H1 (cell line): ENCODE measurements around the gene EXT2. TPM values are rescaled to one million over a fixed set of nuclear protein-coding genes. Genes with fewer than 3 reads are reported as not detected.

Source experiments
- CTCF ChIA-PET: fragments of 300-600 bp; sonication (Branson Sonifier 250); formaldehyde crosslinking; loops from one replicate; lab custom pipeline; 2021; ENCODE audit not compliant: partially characterized antibody; lab: Charles Lee
- POLR2A ChIA-PET: fragments of 300-600 bp; sonication (Branson Sonifier 250); formaldehyde crosslinking; loops from one replicate; lab custom pipeline; 2021; ENCODE audit warnings: inconsistent platforms; ENCODE audit not compliant: partially characterized antibody; lab: Charles Lee
- DNase-seq, 2 experiments: peaks; one replicate each; pipeline versions ENCODE4 v3.0.0 to v3.0.0-alpha.2; 2010 to 2022; ENCODE audit warnings: low spot score in 2 of 2, low read depth in 1 of 2, mixed read lengths in 1 of 2
- FAIRE-seq: peaks from 2 replicates; lab custom pipeline; 2011; peaks lifted over from hg19 to GRCh38; lab: Jason Lieb, UNC
- H2AFZ ChIP-seq: 2 replicates; pipeline ENCODE4 v1.8.1; 2012; ENCODE audit warnings: low read length, inconsistent platforms
- H2AK5ac ChIP-seq: 2 replicates; pipeline ENCODE4 v1.6.1; 2013; ENCODE audit warnings: low read depth, low read length
- H2BK120ac ChIP-seq: replicated peaks from 2 replicates; pipeline ENCODE3; 2013; ENCODE audit warnings: low read depth, low read length, inconsistent platforms
- H2BK12ac ChIP-seq: 2 replicates; pipeline ENCODE4 v1.6.1; 2013; ENCODE audit warnings: low read depth, low read length
- H2BK15ac ChIP-seq: 2 replicates; pipeline ENCODE4 v1.6.1; 2013; ENCODE audit warnings: low read length
- H2BK20ac ChIP-seq: 2 replicates; pipeline ENCODE4 v1.6.1; 2013; ENCODE audit warnings: low read length
- H2BK5ac ChIP-seq: 2 replicates; pipeline ENCODE4 v1.6.1; 2013; ENCODE audit warnings: low read depth, low read length
- H3K14ac ChIP-seq: 2 replicates; pipeline ENCODE4 v1.6.1; 2013; ENCODE audit warnings: inconsistent platforms; ENCODE audit not compliant: insufficient read length
- H3K18ac ChIP-seq: 2 replicates; pipeline ENCODE4 v1.6.1; 2013; ENCODE audit warnings: low read length; ENCODE audit errors: extremely low read depth
- H3K23ac ChIP-seq: 2 replicates; pipeline ENCODE4 v1.6.1; 2013; ENCODE audit warnings: inconsistent platforms; ENCODE audit not compliant: insufficient read length
- H3K23me2 ChIP-seq: 2 replicates; pipeline ENCODE4 v1.6.1; 2013; ENCODE audit warnings: low read depth, low read length
- H3K27ac ChIP-seq: 2 replicates; pipeline ENCODE4 v1.6.1; 2011; ENCODE audit warnings: low read depth, low read length, inconsistent platforms
- H3K27me3 ChIP-seq, 4 experiments: replicated peaks in 1 of 4; 1 replicate in 1 of 4; 2 replicates in 3 of 4; pipeline versions ENCODE4 v1.6.1 to v1.8.1; 2011 to 2013; ENCODE audit warnings: low read length in 3 of 4, mild to moderate bottlenecking in 3 of 4, inconsistent platforms in 2 of 4, mixed read lengths in 2 of 4, moderate library complexity in 1 of 4; ENCODE audit not compliant: control insufficient read depth in 3 of 4, insufficient read depth in 3 of 4; ENCODE audit errors: extremely low read depth in 1 of 4
- H3K36me3 ChIP-seq, 4 experiments: 2 replicates each; pipeline versions ENCODE4 v1.6.1 to v1.8.1; 2011 to 2013; ENCODE audit warnings: mild to moderate bottlenecking in 4 of 4, low read length in 3 of 4, moderate library complexity in 2 of 4, control low read depth in 1 of 4, inconsistent platforms in 1 of 4; ENCODE audit not compliant: insufficient read depth in 4 of 4, control insufficient read depth in 2 of 4
- H3K4ac ChIP-seq: replicated peaks from 2 replicates; pipeline ENCODE3; 2013; ENCODE audit warnings: low read length, low read depth, mixed read lengths, inconsistent platforms; ENCODE audit not compliant: insufficient read length
- H3K4me1 ChIP-seq, 4 experiments: replicated peaks in 1 of 4; 1 replicate in 1 of 4; 2 replicates in 3 of 4; pipeline versions ENCODE4 v1.6.1 to v1.8.1; 2011 to 2013; ENCODE audit warnings: low read length in 3 of 4, inconsistent platforms in 2 of 4, mixed read lengths in 1 of 4; ENCODE audit not compliant: insufficient read depth in 4 of 4, control insufficient read depth in 3 of 4
- H3K4me2 ChIP-seq, 2 experiments: 2 replicates each; pipeline versions ENCODE4 v1.6.1 to v1.8.1; 2011 to 2013; ENCODE audit warnings: low read depth in 2 of 2, low read length in 2 of 2, control low read depth in 1 of 2, inconsistent platforms in 1 of 2, mild to moderate bottlenecking in 1 of 2; ENCODE audit not compliant: insufficient read depth in 1 of 2
- H3K4me3 ChIP-seq, 4 experiments: fragments of 200-600, 300-600 bp in 1 of 4; sonication (generic), shearing (Covaris generic), sonication (Bioruptor Twin) in 1 of 4; 2 replicates each; pipeline versions ENCODE4 v1.5.1 to v1.8.1; 2011 to 2016; ENCODE audit warnings: low read length in 4 of 4, low read depth in 3 of 4, control low read depth in 2 of 4, inconsistent platforms in 2 of 4, mild to moderate bottlenecking in 2 of 4, mixed read lengths in 1 of 4, moderate library complexity in 1 of 4; ENCODE audit not compliant: insufficient read depth in 2 of 4; ENCODE audit errors: extremely low read depth in 1 of 4
- H3K56ac ChIP-seq: replicated peaks from 2 replicates; pipeline ENCODE3; 2013; ENCODE audit warnings: low read depth, mild to moderate bottlenecking, mixed read lengths, low read length, inconsistent platforms; ENCODE audit not compliant: insufficient read length
- H3K79me1 ChIP-seq: 2 replicates; pipeline ENCODE4 v1.6.1; 2013; ENCODE audit warnings: low read depth, low read length, control low read depth
- H3K79me2 ChIP-seq, 2 experiments: 2 replicates each; pipeline versions ENCODE4 v1.6.1 to v1.8.1; 2012 to 2013; ENCODE audit warnings: low read length in 2 of 2, mild to moderate bottlenecking in 2 of 2, inconsistent platforms in 1 of 2; ENCODE audit not compliant: insufficient read depth in 2 of 2, control insufficient read depth in 1 of 2
- H3K9ac ChIP-seq, 4 experiments: replicated peaks in 1 of 4; 1 replicate in 1 of 4; 2 replicates in 3 of 4; pipeline versions ENCODE4 v1.6.1 to v1.8.1; 2011 to 2013; ENCODE audit warnings: low read depth in 3 of 4, low read length in 3 of 4, control low read depth in 2 of 4, mild to moderate bottlenecking in 2 of 4, moderate library complexity in 2 of 4, inconsistent platforms in 1 of 4; ENCODE audit errors: extremely low read depth in 1 of 4
- H3K9me3 ChIP-seq, 2 experiments: 2 replicates each; pipeline versions ENCODE4 v1.6.1 to v1.8.1; 2012 to 2013; ENCODE audit warnings: mild to moderate bottlenecking in 2 of 2, moderate library complexity in 2 of 2, control low read depth in 1 of 2, inconsistent platforms in 1 of 2, low read depth in 1 of 2, low read length in 1 of 2, mixed read lengths in 1 of 2; ENCODE audit not compliant: insufficient read depth in 2 of 2
- H4K20me1 ChIP-seq, 2 experiments: replicated peaks in 1 of 2; 2 replicates each; pipeline versions ENCODE3 to v1.8.1; 2011 to 2013; ENCODE audit warnings: inconsistent platforms in 2 of 2, low read length in 2 of 2, mild to moderate bottlenecking in 1 of 2; ENCODE audit not compliant: insufficient read depth in 2 of 2, control insufficient read depth in 1 of 2
- H4K5ac ChIP-seq: 2 replicates; pipeline ENCODE4 v1.6.1; 2013; ENCODE audit warnings: low read length, low read depth, mixed read lengths, inconsistent platforms; ENCODE audit not compliant: insufficient read length
- H4K8ac ChIP-seq: 2 replicates; pipeline ENCODE4 v1.8.0; 2013; ENCODE audit warnings: mild to moderate bottlenecking, moderate library complexity, low read length, inconsistent platforms; ENCODE audit not compliant: insufficient read depth; ENCODE audit errors: extremely low read depth
- H4K91ac ChIP-seq: replicated peaks from 2 replicates; pipeline ENCODE3; 2013; ENCODE audit warnings: low read length, mixed read lengths, inconsistent platforms; ENCODE audit not compliant: insufficient read length
- RNF2 ChIP-seq: fragments of 200-900, 300-1000 bp; sonication (generic); IDR thresholded peaks from 2 replicates; pipeline ENCODE4 v1.7.1; 2016; ENCODE audit warnings: borderline replicate concordance, low read depth, mild to moderate bottlenecking, antibody characterized with exemption, low read length; ENCODE audit not compliant: poor library complexity, severe bottlenecking; ENCODE audit errors: missing control alignments
- SIRT6 ChIP-seq: IDR thresholded peaks from one replicate; pipeline ENCODE4 v1.7.1; 2012; ENCODE audit warnings: low read length, inconsistent platforms
- SP2 ChIP-seq: IDR thresholded peaks from 2 replicates; pipeline ENCODE4 v1.6.1; 2012; ENCODE audit warnings: mild to moderate bottlenecking, low read length, inconsistent platforms
- TCF12 ChIP-seq: IDR thresholded peaks from 2 replicates; pipeline ENCODE4 v1.6.1; 2011; ENCODE audit warnings: low read depth, mild to moderate bottlenecking, low read length
- ZNF274 ChIP-seq: IDR thresholded peaks from 2 replicates; pipeline ENCODE4 v1.7.0; 2012; ENCODE audit warnings: low read length, borderline replicate concordance; ENCODE audit errors: extremely low read depth
- WGBS, 2 experiments: shearing (Covaris generic) in 1 of 2; methylation state at CpG; one replicate each; pipeline versions ENCODE4 v1.1.6 to v1.1.7; 2013 to 2015; ENCODE audit warnings: low lambda C conversion rate in 2 of 2, mixed read lengths in 2 of 2, inconsistent platforms in 1 of 2, low coverage in 1 of 2, missing lambda C conversion rate in 1 of 2; ENCODE audit not compliant: insufficient replicate concordance in 2 of 2, insufficient coverage in 1 of 2, insufficient read length in 1 of 2; ENCODE audit errors: extremely low coverage in 1 of 2, missing lambda C conversion rate in 1 of 2; 5-methylcytosine and 5-hydroxymethylcytosine counted together
- polyA plus RNA-seq, 7 experiments: library from polyadenylated mRNA; depleted of rRNA in 3 of 7; stranded (reverse) in 5 of 7; unstranded in 2 of 7; fragments of >200 nt in 5 of 7; fragments of 200-250 nt in 2 of 7; gene quantifications; 1 replicate in 5 of 7; 2 replicates in 1 of 7; 4 replicates in 1 of 7; pipeline versions ENCODE4 v1.2.1 to v1.2.3, GENCODE V29; 2011 to 2013; ENCODE audit warnings: missing spikeins in 2 of 7, mixed read lengths in 2 of 7
- total RNA-seq: library from RNA; stranded (reverse); fragmentation: NEBNext Ultra II Directional; extraction: Animal tissue kit (Norgen Biotek cat#: 25700); gene quantifications from 2 replicates; pipeline ENCODE4 v1.2.1, GENCODE V29; 2021

EXT2 gene
- total and polyA plus RNA-seq, 2 of the 8 experiments (the other 6 are each of a cell fraction or from before 2014, with no cell fraction given) = 29.8 to 42.8 TPM

- no peak for FAIRE-seq
- CTCF ChIA-PET = interaction anchor here (0.8 to 2.1 kb wide), 5 partner anchors 9 to 141 kb away, joined by 3 to 7 read pairs (median 3); partner anchors contain the start of gene EXT2
- TF ChIP-seq SIRT6 (no peak), TCF12 (no peak), ZNF274 (no peak), SP2 (no peak), RNF2 (no peak)
Observed at GRCh38 chr11:44145011-44145775, 49.7 kb downstream of the EXT2 start.

More at GRCh38 chr11:44145011-44145775, 49.7 kb downstream of the EXT2 start:
- Histone ChIP-seq H3K79me2 (no peaks in the 10 kb centered on the region), H4K5ac (no peak overlapping the region), H2BK12ac (no peak overlapping the region), H3K14ac (no peak overlapping the region), H3K4me2 (no peak overlapping the region), H2BK20ac (no peak overlapping the region), H3K9ac (no peak overlapping the region), H3K4me1 (no peaks in the 10 kb centered on the region), H3K23me2 (no peaks in the 10 kb centered on the region), H3K9me3 (no peaks in the 10 kb centered on the region), H2BK120ac (no peak overlapping the region), H3K4ac (no peak overlapping the region), H3K79me1 (no peaks in the 10 kb centered on the region), H2BK5ac (no peak overlapping the region), H4K20me1 (no peaks in the 10 kb centered on the region), H4K91ac (no peak overlapping the region), H3K36me3 (no peaks in the 10 kb centered on the region), H2AK5ac (no peak overlapping the region), H3K56ac (no peak overlapping the region), H2AFZ (no peak overlapping the region), H3K4me3 (no peak overlapping the region), H3K18ac (no peak overlapping the region), H3K27ac (no peak overlapping the region), H4K8ac (no peak overlapping the region), H2BK15ac (no peak overlapping the region), H3K27me3 (no peaks in the 10 kb centered on the region), H3K23ac (no peak overlapping the region)
- WGBS, 2 experiments = 94% methylated on average over 3 of the region's 3 CpGs; no CpG with 5 or more reads in 1 of the 2 experiments
- POLR2A ChIA-PET = no interaction called here
- no peak for DNase-seq
